Stimulated activated naive B cell treated with anti-CD40 and anti-IgM and Interleukin-4, amounts not matched to agents 10 μg/mL and 1 μg/mL and 100 μg/mL, for 72 hours (primary cell): ENCODE measurements around the gene TBC1D10A.

ENCODE experiments used
- ATAC-seq, 2 donors: fragments of 150-1000 bp; cut with Tn5 transposase; replicated peaks; 2 replicates each; pipeline ENCODE4 v1.10.0; 2021; ENCODE audit warnings: moderate library complexity in 1 of 2
- DNase-seq: peaks from one replicate; pipeline ENCODE4 v3.0.0; 2021
- H3K27ac Mint-ChIP-seq: one replicate; pipeline ENCODE4 v1.8.0; 2022; ENCODE audit warnings: mild to moderate bottlenecking, mixed read lengths
- H3K27me3 Mint-ChIP-seq, 2 donors: one replicate each; pipeline ENCODE4 v1.8.0; 2022; ENCODE audit warnings: mixed read lengths in 2 of 2
- H3K36me3 Mint-ChIP-seq, 2 donors: one replicate each; pipeline ENCODE4 v1.8.0; 2022; ENCODE audit warnings: mixed read lengths in 2 of 2, mild to moderate bottlenecking in 1 of 2
- H3K4me1 Mint-ChIP-seq, 2 donors: one replicate each; pipeline ENCODE4 v1.8.0; 2022; ENCODE audit warnings: mixed read lengths in 2 of 2, mild to moderate bottlenecking in 1 of 2
- H3K4me3 Mint-ChIP-seq, 2 donors: one replicate each; pipeline ENCODE4 v1.8.0; 2022; ENCODE audit warnings: mild to moderate bottlenecking in 2 of 2, mixed read lengths in 2 of 2, moderate library complexity in 1 of 2
- H3K9me3 Mint-ChIP-seq, 2 donors: one replicate each; pipeline ENCODE4 v1.8.0; 2022; ENCODE audit warnings: mixed read lengths in 2 of 2, mild to moderate bottlenecking in 1 of 2

TBC1D10A gene

DNA sequence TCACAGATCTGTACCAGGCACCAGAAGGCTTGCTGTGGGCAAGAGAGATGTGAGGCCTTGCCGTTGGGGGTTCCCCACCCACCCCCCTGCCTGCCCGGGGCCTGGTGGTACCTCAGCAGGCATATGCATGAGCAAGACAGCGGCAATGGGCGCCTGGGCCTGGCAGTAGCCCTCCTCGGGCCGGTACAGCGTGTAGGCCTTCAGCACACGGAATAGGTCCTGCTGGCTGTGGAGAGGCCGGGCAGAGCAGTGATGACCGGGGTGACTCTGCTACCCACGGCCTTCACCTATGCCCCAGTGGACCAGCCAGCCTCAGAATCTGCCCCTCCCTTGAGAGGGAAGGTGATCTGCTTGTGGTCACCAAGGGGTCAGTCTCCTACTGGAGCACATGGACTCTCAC is 31.9 kb downstream of the TBC1D10A start:
- peaks cover 30 to 52% of the 10 kb centered on the region in 2 donors for H3K4me1 Mint-ChIP-seq
- DNase-seq (no peak), ATAC-seq (no peak)
- H3K36me3 Mint-ChIP-seq, result peaks cover 37 to 55% of the 10 kb centered on the region in 2 donors
- H3K4me3 Mint-ChIP-seq, result no peak overlapping the region
- no peak overlapping the region for H3K27ac Mint-ChIP-seq
- H3K27me3 Mint-ChIP-seq, result no peaks in the 10 kb centered on the region
- no peaks in the 10 kb centered on the region for H3K9me3 Mint-ChIP-seq

DNA sequence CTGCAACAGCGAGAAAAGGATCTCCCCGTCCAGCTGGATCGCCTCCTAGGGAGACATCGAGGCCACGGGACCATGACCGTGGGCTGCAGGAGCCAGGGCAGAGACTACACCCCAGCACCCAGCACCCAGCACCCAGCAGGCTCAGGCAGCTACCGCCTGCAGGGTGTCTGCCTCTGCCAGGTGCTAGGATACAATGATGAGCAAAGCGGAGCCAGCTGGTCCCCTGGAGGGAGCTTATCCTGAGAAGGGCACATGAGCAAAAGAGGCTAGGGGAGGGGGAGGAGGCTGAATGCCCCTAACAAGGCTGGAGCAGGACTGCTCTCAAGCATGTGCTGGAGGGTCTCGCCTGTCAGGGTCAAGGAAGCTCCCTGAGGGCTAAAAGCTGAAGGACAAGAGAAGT is 32.7 kb downstream of the TBC1D10A start:
- H3K9me3 Mint-ChIP-seq, result no peaks in the 10 kb centered on the region
- ATAC-seq (no peak), DNase-seq (no peak)
- peaks cover 32 to 50% of the 10 kb centered on the region in 2 donors for H3K4me1 Mint-ChIP-seq
- no peak overlapping the region for H3K4me3 Mint-ChIP-seq
- no peak overlapping the region for H3K27ac Mint-ChIP-seq
- H3K27me3 Mint-ChIP-seq, result no peaks in the 10 kb centered on the region
- H3K36me3 Mint-ChIP-seq, result peaks cover 36 to 52% of the 10 kb centered on the region in 2 donors

DNA sequence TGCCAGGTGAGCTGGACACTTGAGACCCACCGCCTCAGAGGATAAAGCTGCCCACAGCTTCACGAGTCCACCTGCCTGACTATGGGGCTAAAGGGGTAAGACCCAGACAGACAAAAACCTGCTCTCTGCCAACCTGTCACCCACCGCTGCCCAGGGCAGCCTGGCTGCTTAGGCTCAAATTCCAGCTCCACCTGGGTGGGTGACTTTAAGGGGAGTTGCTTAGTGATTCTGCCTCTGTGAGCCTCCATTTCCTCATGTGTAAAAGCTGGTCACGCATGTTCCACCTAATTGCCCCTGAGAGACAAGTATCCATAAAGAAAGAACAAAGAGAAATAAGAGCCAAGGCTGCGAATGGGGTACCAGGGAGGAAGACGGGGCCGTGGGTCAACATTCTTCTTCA is 33.7 kb downstream of the TBC1D10A start:
- peaks cover 30 to 42% of the 10 kb centered on the region in 2 donors for H3K36me3 Mint-ChIP-seq
- H3K4me1 Mint-ChIP-seq, result peaks cover 26 to 48% of the 10 kb centered on the region in 2 donors
- no peaks in the 10 kb centered on the region for H3K27me3 Mint-ChIP-seq
- DNase-seq (no peak), ATAC-seq (no peak)
- H3K4me3 Mint-ChIP-seq, result no peak overlapping the region
- H3K27ac Mint-ChIP-seq, result peak overlapping the region; percentile 16
- no peaks in the 10 kb centered on the region for H3K9me3 Mint-ChIP-seq

DNA sequence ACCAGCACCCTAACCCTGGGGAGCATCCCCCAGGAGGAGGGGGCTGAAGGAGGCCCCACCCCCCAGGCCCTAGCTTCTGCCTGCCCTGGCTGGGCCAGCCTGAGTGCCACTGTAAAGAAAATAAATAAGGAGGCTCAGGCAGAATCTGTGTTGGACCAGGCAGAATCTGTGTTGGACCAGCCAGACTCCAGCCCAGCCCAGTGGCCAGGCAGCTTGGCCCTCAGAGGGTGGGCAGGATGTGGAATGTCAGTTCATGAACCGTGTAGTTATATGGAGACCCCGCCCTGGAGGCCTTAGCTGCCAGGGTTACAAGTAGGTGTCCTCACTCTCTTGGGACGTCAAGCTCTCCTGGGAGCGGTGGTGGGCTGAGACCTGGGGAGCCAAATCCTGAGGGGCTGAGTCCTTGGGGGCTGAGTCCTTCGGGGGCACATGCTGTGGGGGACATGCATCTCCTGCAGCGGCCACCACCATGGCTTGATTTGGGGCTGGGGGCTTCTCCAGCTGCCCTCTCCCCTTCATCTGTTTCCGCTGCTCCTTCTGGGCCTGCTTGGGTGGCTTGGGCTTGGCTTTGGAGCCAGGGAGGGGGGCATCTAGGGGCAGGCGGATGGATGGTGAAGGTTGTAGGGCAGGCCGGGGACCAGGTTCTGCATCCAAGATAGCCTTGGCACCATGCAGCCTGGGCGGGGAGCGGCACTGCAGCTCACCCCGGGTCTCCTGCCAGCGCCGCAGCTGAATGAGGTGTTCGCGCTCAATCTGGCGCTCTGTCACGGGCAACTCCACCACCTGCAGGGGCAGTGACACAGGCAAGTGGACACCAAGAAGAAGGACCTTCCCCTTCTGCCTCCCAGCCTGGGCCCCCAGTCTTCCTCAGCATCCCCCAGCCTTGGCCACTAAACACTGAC is 34.4 kb downstream of the TBC1D10A start:
- DNase-seq (no peak), ATAC-seq (no peak)
- Mint-ChIP-seq H3K4me3 (no peak overlapping the region), H3K36me3 (peaks cover 28 to 35% of the 10 kb centered on the region in 2 donors), H3K4me1 (peaks cover 25 to 49% of the 10 kb centered on the region in 2 donors), H3K9me3 (no peaks in the 10 kb centered on the region), H3K27me3 (no peaks in the 10 kb centered on the region), H3K27ac (no peak overlapping the region)

- no peaks in the 10 kb centered on the region for H3K9me3 Mint-ChIP-seq
- no peak for ATAC-seq
- H3K36me3 Mint-ChIP-seq, result peaks cover 22 to 29% of the 10 kb centered on the region in 2 donors
- DNase-seq, result no peak
- H3K4me1 Mint-ChIP-seq, result peaks cover 24 to 55% of the 10 kb centered on the region in 2 donors
- peak overlapping the region; percentile 94 for H3K27ac Mint-ChIP-seq
- no peaks in the 10 kb centered on the region for H3K27me3 Mint-ChIP-seq
- no peak overlapping the region for H3K4me3 Mint-ChIP-seq
These were observed 35.5 kb downstream of the TBC1D10A start for GRCh38 chr22:30291058-30291892.

DNA sequence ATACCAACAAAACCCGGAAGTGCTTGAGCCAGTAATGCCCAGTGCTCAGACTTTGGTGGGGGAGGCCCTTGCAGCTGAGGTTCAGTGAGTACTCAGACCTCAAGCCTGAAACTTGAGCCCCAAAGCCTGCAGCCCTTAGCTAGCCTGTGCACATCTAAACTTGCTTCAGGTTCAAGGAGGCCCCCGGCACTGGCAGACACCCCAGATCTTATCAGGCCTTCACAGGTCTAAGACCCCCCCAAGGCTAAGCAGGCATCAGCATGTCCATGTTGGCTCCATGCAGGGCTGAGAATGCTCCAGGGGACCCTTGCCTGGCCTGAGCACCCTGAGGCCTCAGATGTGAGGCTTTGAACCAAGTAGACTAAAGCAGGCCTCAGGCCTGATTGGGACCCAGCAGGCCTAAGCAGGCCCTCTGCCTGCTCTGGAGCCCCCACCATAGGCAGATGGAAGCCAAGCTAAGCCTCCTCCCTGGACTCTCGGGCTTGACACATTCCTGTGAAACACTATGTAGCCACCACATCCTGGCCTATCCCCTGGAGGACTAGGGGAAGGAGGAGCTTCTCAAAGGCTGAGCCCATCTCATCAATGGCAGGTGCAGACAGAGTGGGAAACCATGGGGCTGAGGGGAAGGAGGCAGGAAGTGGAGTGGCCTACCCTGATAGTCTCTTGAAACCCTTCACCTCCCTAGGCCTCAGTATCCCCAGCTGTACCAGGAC is 36.2 kb downstream of the TBC1D10A start:
- ATAC-seq (peak; percentile 4 to 8), DNase-seq (no peak)
- peak overlapping the region; percentile 94 for H3K27ac Mint-ChIP-seq
- H3K9me3 Mint-ChIP-seq, result no peaks in the 10 kb centered on the region
- no peaks in the 10 kb centered on the region for H3K27me3 Mint-ChIP-seq
- H3K4me1 Mint-ChIP-seq, result peaks cover 24 to 55% of the 10 kb centered on the region in 2 donors
- H3K4me3 Mint-ChIP-seq, result peak overlapping the region; percentile 92
- H3K36me3 Mint-ChIP-seq, result peaks cover 19 to 26% of the 10 kb centered on the region in 2 donors

- H3K9me3 Mint-ChIP-seq, result no peaks in the 10 kb centered on the region
- H3K36me3 Mint-ChIP-seq, result peaks cover 20 to 28% of the 10 kb centered on the region in 2 donors
These were observed 36.8 kb downstream of the TBC1D10A start for GRCh38 chr22:30289980-30290313.

DNA sequence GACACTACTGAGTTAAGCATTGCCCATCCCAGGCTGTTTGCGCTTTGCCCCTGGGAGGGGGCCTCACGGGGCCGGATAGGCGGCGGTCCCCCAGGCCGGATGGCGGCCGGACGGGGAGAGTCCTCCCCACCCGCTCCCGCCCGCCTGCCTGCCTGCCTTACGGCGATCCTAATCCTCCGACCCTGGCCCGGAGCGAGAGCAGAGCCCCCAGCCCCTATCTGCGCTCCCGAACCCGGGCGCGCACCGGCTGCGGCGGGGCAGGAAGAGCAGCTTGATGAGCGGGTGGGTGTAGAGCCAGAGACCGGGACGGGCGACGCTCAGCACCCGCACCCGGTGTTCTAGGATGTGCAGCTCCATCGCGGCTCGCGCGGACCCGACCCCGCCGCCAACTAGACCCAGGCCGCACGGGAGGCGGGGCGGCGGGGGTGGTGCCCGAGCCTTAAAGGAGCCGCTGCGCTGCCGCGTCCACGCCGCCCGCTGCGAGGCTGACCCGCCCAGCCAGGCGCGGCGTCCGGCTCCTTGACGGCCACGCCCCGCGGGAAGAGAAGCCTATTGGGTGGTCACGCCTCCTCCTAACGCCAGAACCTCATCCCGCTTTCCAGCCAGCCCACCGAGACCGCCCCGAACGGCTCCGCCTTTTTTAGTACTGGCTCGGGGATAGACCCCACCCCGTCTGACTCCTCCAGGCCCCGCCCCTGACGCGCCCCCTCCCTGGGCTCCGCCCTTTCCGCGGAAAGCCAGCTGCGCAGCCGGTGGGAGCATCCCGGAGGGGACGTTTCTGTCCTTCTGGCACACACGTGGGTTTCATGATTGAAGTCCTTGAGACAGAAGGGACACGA is 37.4 kb downstream of the TBC1D10A start, which contains the start of gene CASTOR1:
TSS of gene CASTOR1 (minus strand) at position 365 of the 839 bp plus-strand sequence. CDS start at position 357, 8 bp downstream.
- H3K4me1 Mint-ChIP-seq, result peaks cover 24 to 55% of the 10 kb centered on the region in 2 donors
- DNase-seq (peak; percentile 87), ATAC-seq (peak; percentile 79 to 86)
- H3K27ac Mint-ChIP-seq, result peak within 1 kb of the TSS; percentile 94
- H3K4me3 Mint-ChIP-seq, result peak within 1 kb of the TSS; percentile 92
- H3K9me3 Mint-ChIP-seq, result no peaks in the 10 kb centered on the region
- no peaks in the 10 kb centered on the region for H3K27me3 Mint-ChIP-seq
- H3K36me3 Mint-ChIP-seq, result peaks cover 23 to 32% of the 10 kb centered on the region in 2 donors

More at GRCh38 chr22:30289980-30290313, 36.8 kb downstream of the TBC1D10A start:
- Mint-ChIP-seq H3K27me3 (no peaks in the 10 kb centered on the region), H3K27ac (peak overlapping the region; percentile 94), H3K4me1 (peaks cover 24 to 55% of the 10 kb centered on the region in 2 donors), H3K4me3 (peak overlapping the region; percentile 92)
- ATAC-seq (peak; percentile 38 to 51), DNase-seq (no peak)

DNA sequence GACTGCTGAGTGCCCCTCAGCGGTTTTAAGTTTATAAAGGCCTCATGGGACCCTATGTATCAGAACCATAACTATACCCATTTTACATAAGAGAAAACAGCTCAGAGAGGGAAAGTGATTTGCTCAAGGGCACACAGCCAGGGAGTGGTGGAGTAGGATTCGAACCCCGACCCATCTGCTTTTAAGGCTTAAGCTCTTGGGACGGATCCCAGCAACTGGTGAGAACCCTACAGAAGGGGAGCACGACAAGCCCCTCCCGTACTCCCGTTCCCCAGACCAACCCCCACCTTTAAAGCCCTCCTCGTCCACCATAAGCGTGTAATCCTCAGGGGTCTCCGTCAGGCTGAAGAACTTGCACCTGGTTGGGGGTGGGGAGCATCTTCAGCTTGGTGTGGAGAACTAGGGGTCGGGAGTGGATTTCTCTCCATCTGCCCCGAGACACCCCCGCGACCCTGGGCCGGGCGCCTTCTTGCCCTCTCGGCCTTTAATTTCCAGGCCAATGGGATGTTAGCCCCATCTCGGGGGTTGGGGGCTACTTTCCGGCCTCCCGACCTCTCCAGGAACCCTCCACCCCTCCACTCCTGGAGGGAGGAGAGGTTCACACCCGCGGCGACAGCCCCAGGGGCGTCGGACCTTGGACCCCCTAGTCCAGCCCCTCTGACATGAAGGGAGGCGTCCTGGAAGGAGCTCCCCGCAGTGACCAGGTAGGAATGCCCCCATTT is 38.2 kb downstream of the TBC1D10A start:
- peak overlapping the region; percentile 53 for H3K27ac Mint-ChIP-seq
- H3K4me1 Mint-ChIP-seq, result peaks cover 24 to 49% of the 10 kb centered on the region in 2 donors
- DNase-seq (no peak), ATAC-seq (no peak)
- H3K27me3 Mint-ChIP-seq, result no peaks in the 10 kb centered on the region
- peaks cover 18 to 26% of the 10 kb centered on the region in 2 donors for H3K36me3 Mint-ChIP-seq
- peak overlapping the region; percentile 92 for H3K4me3 Mint-ChIP-seq
- no peaks in the 10 kb centered on the region for H3K9me3 Mint-ChIP-seq

- H3K4me1 Mint-ChIP-seq, result peaks cover 26 to 54% of the 10 kb centered on the region in 2 donors
- H3K9me3 Mint-ChIP-seq, result no peaks in the 10 kb centered on the region
- H3K27me3 Mint-ChIP-seq, result no peaks in the 10 kb centered on the region
- peaks cover 11 to 23% of the 10 kb centered on the region in 2 donors for H3K36me3 Mint-ChIP-seq
- peak overlapping the region; percentile 92 for H3K4me3 Mint-ChIP-seq
- ATAC-seq, result peak; percentile 41 to 43
- DNase-seq, result peak; percentile 79
- peak overlapping the region; percentile 53 for H3K27ac Mint-ChIP-seq
These were observed 38.9 kb downstream of the TBC1D10A start for GRCh38 chr22:30287648-30288418.

DNA sequence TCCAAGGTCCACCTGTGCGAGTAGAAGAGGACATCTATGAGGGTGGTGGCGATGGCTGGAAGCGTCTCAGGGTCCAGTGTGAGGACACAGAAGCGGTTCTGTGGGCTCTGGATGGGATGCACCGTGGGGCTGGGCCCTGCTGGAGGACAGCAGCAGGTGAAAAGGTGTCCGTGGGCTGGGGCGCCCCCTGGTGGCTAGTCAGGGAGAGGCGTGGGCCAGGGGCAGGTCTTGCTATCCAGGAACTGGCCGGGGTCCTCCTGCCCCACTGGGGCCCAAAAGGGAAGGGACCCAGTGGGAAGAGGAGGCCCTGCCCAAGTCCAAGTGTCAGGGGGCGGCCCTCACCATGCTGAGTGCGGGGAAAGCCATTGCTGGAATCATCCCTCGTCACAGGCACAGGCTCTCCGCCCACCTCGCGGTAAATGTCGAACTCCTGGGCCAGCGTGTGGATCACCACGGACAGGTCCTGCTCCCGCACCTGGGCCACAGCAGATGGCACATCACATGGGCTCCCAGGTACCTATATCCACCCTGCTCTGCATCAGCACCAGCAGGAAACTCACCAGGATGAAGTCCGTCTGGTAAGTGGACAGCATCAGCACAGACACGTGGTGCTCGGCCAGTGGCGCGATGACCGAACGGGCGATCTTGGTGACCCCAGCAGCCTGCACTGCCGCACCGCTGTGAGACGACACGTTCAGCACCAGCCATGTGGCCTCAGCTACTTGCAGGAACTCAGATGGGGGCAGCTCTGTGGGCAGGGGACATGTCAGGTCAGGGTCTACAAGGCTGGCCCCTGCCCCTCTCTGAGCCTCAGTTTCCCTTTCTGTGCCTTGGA is 39.7 kb downstream of the TBC1D10A start:
- H3K4me3 Mint-ChIP-seq, result no peak overlapping the region
- ATAC-seq (peak; percentile 19 to 21), DNase-seq (peak; percentile 70)
- peaks cover 11 to 20% of the 10 kb centered on the region in 2 donors for H3K36me3 Mint-ChIP-seq
- peak overlapping the region; percentile 25 for H3K27ac Mint-ChIP-seq
- H3K9me3 Mint-ChIP-seq, result no peaks in the 10 kb centered on the region
- H3K4me1 Mint-ChIP-seq, result peaks cover 25 to 52% of the 10 kb centered on the region in 2 donors
- no peaks in the 10 kb centered on the region for H3K27me3 Mint-ChIP-seq
